Cardiac fibroblast (primary cell): ENCODE measurements around the gene DMRTC2.
A peak's percentile ranks its signal among the peaks of the same experiment; 100 is the strongest.

Source experiments
- DNase-seq, 2 donors: peaks; one replicate each; pipeline versions ENCODE4 v3.0.0 to v3.0.0-alpha.2; 2010; ENCODE audit warnings: low read depth in 2 of 2
- H3K4me3 ChIP-seq, 2 donors: replicated peaks in 1 of 2; 1 replicate in 1 of 2; 2 replicates in 1 of 2; pipeline ENCODE4 v1.5.1; 2011; ENCODE audit warnings: low read depth in 2 of 2, low read length in 2 of 2, mild to moderate bottlenecking in 2 of 2, moderate library complexity in 1 of 2
- CTCF ChIP-seq: IDR thresholded peaks from one replicate; pipeline ENCODE4 v1.5.1; 2011; ENCODE audit warnings: low read depth, mild to moderate bottlenecking, low read length, inconsistent platforms

DMRTC2 gene

GRCh38 chr19:41813911-41814310 is 30.9 kb upstream of the DMRTC2 start:
- TF ChIP-seq CTCF, result no peak
- no peak for DNase-seq
- H3K4me3 ChIP-seq, result no peak overlapping the region

GRCh38 chr19:41815301-41815700 is 29.5 kb upstream of the DMRTC2 start:
- H3K4me3 ChIP-seq, result no peak overlapping the region
- TF ChIP-seq CTCF, result no peak
- DNase-seq, result no peak

- no peak overlapping the region for H3K4me3 ChIP-seq
- no peak for DNase-seq
- no peak for TF ChIP-seq CTCF
These were observed 28.1 kb upstream of the DMRTC2 start for GRCh38 chr19:41816761-41817160.

GRCh38 chr19:41821003-41821735 is 23.7 kb upstream of the DMRTC2 start:
- DNase-seq, result peak; percentile 26 to 56
- peak; percentile 51 for TF ChIP-seq CTCF
- H3K4me3 ChIP-seq, result no peak overlapping the region

- no peak overlapping the region for H3K4me3 ChIP-seq
- no peak for TF ChIP-seq CTCF
- no peak for DNase-seq
These were observed 6.7 kb upstream of the DMRTC2 start for GRCh38 chr19:41837981-41838708.

- no peak overlapping the region for H3K4me3 ChIP-seq
- no peak for DNase-seq
- no peak for TF ChIP-seq CTCF
These were observed 5.6 kb upstream of the DMRTC2 start for GRCh38 chr19:41839211-41839610.
